Gastroesophageal sphincter (tissue), 4 donors: ENCODE results near the gene GPN3. TPM values are rescaled to one million over a fixed set of nuclear protein-coding genes. Genes with fewer than 3 reads are reported as not detected.

Experiments used
- ATAC-seq: fragments of 150-250 bp; one replicate; pipeline ENCODE4 v1.9.1; 2016; ENCODE audit warnings: mild to moderate bottlenecking, moderate library complexity
- H3K27ac ChIP-seq, 4 donors: fragments of 200-600 bp; sonication (generic) in 3 of 4; 1 replicate in 3 of 4; 2 replicates in 1 of 4; pipeline ENCODE4 v1.5.1; 2016 to 2019
- H3K27me3 ChIP-seq: fragments of 200-600 bp; sonication (generic); one replicate; pipeline ENCODE4 v1.5.1; 2019
- H3K36me3 ChIP-seq, 2 donors: fragments of 200-600 bp; sonication (generic); one replicate each; pipeline ENCODE4 v1.5.1; 2019; ENCODE audit warnings: control low read depth in 1 of 2
- H3K4me1 ChIP-seq, 3 donors: fragments of 200-600 bp; sonication (generic); 1 replicate in 2 of 3; 2 replicates in 1 of 3; pipeline ENCODE4 v1.5.1; 2016 to 2019; ENCODE audit warnings: control low read depth in 2 of 3
- H3K4me3 ChIP-seq, 2 donors: fragments of 200-600 bp; sonication (generic); one replicate each; pipeline ENCODE4 v1.5.1; 2019; ENCODE audit warnings: mild to moderate bottlenecking in 1 of 2, moderate library complexity in 1 of 2
- H3K9me3 ChIP-seq, 3 donors: fragments of 200-600 bp; sonication (generic); one replicate each; pipeline ENCODE4 v1.5.1; 2017 to 2019; ENCODE audit warnings: control low read depth in 2 of 3
- CTCF ChIP-seq, 4 experiments: fragments of 200-600 bp in 2 of 4; fragments of 450-650 bp in 2 of 4; sonication (generic) in 1 of 4; IDR thresholded peaks; one replicate each; pipeline ENCODE4 v1.5.1; 2017 to 2019; ENCODE audit warnings: antibody characterized with exemption in 4 of 4, mild to moderate bottlenecking in 2 of 4, moderate library complexity in 2 of 4
- EP300 ChIP-seq: sonication (generic); formaldehyde crosslinking; IDR thresholded peaks from one replicate; pipeline ENCODE4 v1.6.1; 2017; ENCODE audit warnings: antibody characterized with exemption, mild to moderate bottlenecking
- POLR2A ChIP-seq, 2 donors: fragments of 450-650 bp; IDR thresholded peaks; one replicate each; pipeline ENCODE4 v1.6.1; 2017; ENCODE audit warnings: antibody characterized with exemption in 2 of 2, mild to moderate bottlenecking in 2 of 2, moderate library complexity in 1 of 2
- POLR2AphosphoS5 ChIP-seq: sonication (generic); formaldehyde crosslinking; IDR thresholded peaks from one replicate; pipeline ENCODE4 v1.6.1; 2017; ENCODE audit warnings: antibody characterized with exemption
- WGBS, 2 donors: methylation state at CpG; one replicate each; pipeline ENCODE4 v1.1.5; 2018; ENCODE audit warnings: low coverage in 1 of 2; 5-methylcytosine and 5-hydroxymethylcytosine counted together
- total RNA-seq, 4 donors: library from RNA; depleted of rRNA; stranded (reverse); fragments of >200 nt; gene quantifications; one replicate each; pipeline ENCODE4 v1.1.0, GENCODE V29; 2016

GPN3 gene
- 10 to 100 TPM; 11.8 to 42.2 (median 21.5) TPM for total RNA-seq

- H3K27me3 ChIP-seq, result no peaks in the 10 kb centered on the region
- ATAC-seq, result peak; percentile 95
- peak within 1 kb of the TSS; percentile 94 to 99 (median 98) for H3K27ac ChIP-seq
- H3K4me3 ChIP-seq, result peak within 1 kb of the TSS; percentile 74 to 90
- 0 to 1% methylated on average over 15 to 26 of the region's 78 CpGs for WGBS, 2 donors
- no peak for TF ChIP-seq CTCF (IDR thresholded peaks at IDR 0.05)
- TF ChIP-seq POLR2AphosphoS5, result peak; percentile 99
- peak; percentile 72 to 90 for TF ChIP-seq POLR2A (IDR thresholded peaks at IDR 0.05)
- TF ChIP-seq EP300, result no peak
- no peaks in the 10 kb centered on the region for H3K9me3 ChIP-seq
- H3K4me1 ChIP-seq, result peaks cover 4 to 40% (median 9%) of the 10 kb centered on the region in 3 donors
- H3K36me3 ChIP-seq, result peaks cover 0 to 21% of the 10 kb centered on the region in 2 donors
These were observed at the start of gene GPN3, which contains the start of gene FAM216A for GRCh38 chr12:110468214-110469048. Gene GPN3 (minus strand): TSS chr12:110468257. CDS start chr12:110468203, 54 bp downstream. Gene FAM216A (plus strand): TSS chr12:110468845. CDS start chr12:110468876, 31 bp downstream.

DNA sequence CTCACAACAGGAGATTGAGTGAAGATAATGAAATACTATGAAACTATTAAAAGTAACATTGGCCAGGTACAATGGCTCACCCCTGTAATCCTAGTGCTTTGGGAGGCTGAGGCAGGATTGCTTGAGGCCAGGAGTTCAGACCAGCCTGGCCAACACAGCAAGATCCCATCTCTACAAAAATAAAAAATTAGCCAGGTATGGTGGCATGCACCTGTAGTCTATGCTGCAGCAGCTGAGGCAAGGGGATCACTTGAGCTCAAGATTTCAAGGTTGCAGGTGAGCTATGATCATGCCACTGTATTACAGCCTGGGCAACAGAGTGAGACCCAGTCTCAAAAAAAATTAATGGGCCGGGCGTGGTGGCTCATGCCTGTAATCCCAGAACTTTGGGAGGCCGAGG, 48.9 kb upstream of the GPN3 start:
- Histone ChIP-seq H3K27ac (no peak overlapping the region), H3K27me3 (no peaks in the 10 kb centered on the region), H3K36me3 (no peaks in the 10 kb centered on the region), H3K9me3 (no peaks in the 10 kb centered on the region), H3K4me1 (peaks cover 0 to 8% (median 0%) of the 10 kb centered on the region in 3 donors), H3K4me3 (no peak overlapping the region)
- TF ChIP-seq POLR2AphosphoS5 (no peak), EP300 (no peak), POLR2A (IDR thresholded peaks at IDR 0.05) (no peak)
- 92% methylated on average over 2 of the region's 3 CpGs; no CpG with 5 or more reads in 1 of the 2 donors for WGBS, 2 donors
- ATAC-seq, result no peak

DNA sequence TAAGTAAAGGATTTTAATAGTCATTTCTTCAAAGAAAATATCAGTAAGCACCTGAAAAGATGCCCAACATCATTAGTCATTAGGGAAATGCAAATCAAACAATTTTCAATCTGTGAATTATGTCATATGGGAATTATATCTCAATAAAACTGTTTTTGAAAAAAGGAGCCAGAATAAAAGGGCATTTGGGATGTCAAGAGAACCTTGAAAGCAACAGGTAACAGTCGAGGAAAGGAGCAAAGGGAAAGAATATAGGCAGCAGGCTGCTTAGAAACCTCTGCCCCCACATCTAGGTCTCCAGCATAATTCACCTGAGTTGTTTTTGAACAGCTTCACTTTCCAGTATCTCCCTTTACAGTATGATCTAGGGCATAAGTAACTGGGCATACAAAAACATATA, 46.3 kb upstream of the GPN3 start:
- no peak overlapping the region for H3K27ac ChIP-seq
- H3K4me3 ChIP-seq, result no peak overlapping the region
- H3K27me3 ChIP-seq, result no peaks in the 10 kb centered on the region
- no peaks in the 10 kb centered on the region for H3K9me3 ChIP-seq
- ATAC-seq, result no peak
- peaks cover 0 to 8% (median 0%) of the 10 kb centered on the region in 3 donors for H3K4me1 ChIP-seq
- 76 to 100% methylated on average over 1 of the region's 1 CpG for WGBS, 2 donors
- no peak for TF ChIP-seq POLR2AphosphoS5
- no peak for TF ChIP-seq CTCF (IDR thresholded peaks at IDR 0.05)
- TF ChIP-seq POLR2A (IDR thresholded peaks at IDR 0.05), result no peak
- no peak for TF ChIP-seq EP300
- H3K36me3 ChIP-seq, result no peaks in the 10 kb centered on the region

DNA sequence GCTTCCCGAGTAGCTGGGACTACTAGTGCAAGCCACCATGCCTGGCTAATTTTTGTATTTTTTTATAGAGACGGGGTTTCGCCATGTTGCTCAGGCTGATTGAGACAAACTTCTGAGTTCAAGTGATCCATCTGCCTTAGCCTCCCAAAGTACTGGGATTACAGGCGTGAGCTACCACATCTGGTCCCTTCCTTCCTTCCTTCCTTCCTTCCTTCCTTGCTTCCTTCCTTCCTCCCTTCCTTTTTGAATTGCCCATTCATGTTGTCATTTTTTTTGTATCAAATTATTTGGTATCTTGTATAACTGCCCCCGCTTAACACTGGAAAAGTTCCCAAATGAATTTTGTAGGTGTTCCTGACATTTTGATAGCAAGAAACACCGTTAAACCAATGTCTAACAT, 45.8 kb upstream of the GPN3 start:
- WGBS, 2 donors, result 72 to 87% methylated on average over 4 to 6 of the region's 6 CpGs
- H3K4me1 ChIP-seq, result peaks cover 0 to 8% (median 0%) of the 10 kb centered on the region in 3 donors
- no peaks in the 10 kb centered on the region for H3K9me3 ChIP-seq
- no peaks in the 10 kb centered on the region for H3K27me3 ChIP-seq
- TF ChIP-seq EP300, result no peak
- TF ChIP-seq POLR2A (IDR thresholded peaks at IDR 0.05), result no peak
- TF ChIP-seq CTCF (IDR thresholded peaks at IDR 0.05), result no peak
- no peak for TF ChIP-seq POLR2AphosphoS5
- no peak overlapping the region for H3K4me3 ChIP-seq
- H3K36me3 ChIP-seq, result no peaks in the 10 kb centered on the region
- H3K27ac ChIP-seq, result no peak overlapping the region
- ATAC-seq, result no peak

- H3K27ac ChIP-seq, result no peak overlapping the region
- no peak for TF ChIP-seq POLR2AphosphoS5
- no peak for TF ChIP-seq CTCF (IDR thresholded peaks at IDR 0.05)
- no peak for TF ChIP-seq EP300
- TF ChIP-seq POLR2A (IDR thresholded peaks at IDR 0.05), result no peak
- ATAC-seq, result no peak
- 88 to 90% methylated on average over 4 of the region's 4 CpGs for whole genome bisulfite sequencing, 2 donors
- H3K36me3 ChIP-seq, result no peaks in the 10 kb centered on the region
- H3K4me3 ChIP-seq, result no peak overlapping the region
- peaks cover 0 to 8% (median 0%) of the 10 kb centered on the region in 3 donors for H3K4me1 ChIP-seq
- H3K27me3 ChIP-seq, result no peaks in the 10 kb centered on the region
- H3K9me3 ChIP-seq, result no peaks in the 10 kb centered on the region
These were observed 40.1 kb upstream of the GPN3 start for GRCh38 chr12:110508071-110508586.
